ENCODE results near the gene P4HTM. TPM values are rescaled to one million over a fixed set of nuclear protein-coding genes. Genes with fewer than 3 reads are reported as not detected.

P4HTM gene
- total and polyA plus RNA-seq, 2 donors (not counting 1 experiment from before 2014, with no cell fraction given): 48.5 to 70.6 TPM

GRCh38 chr3:48949376-48949717 lies 40.7 kb upstream of the P4HTM start:
- H3K4me1 Mint-ChIP-seq: peaks cover 28% of the 10 kb centered on the region
- Histone ChIP-seq H3K9me3 (ENCODE audit: control extremely low read depth in 1 of 3, control insufficient read depth in 2 of 3, insufficient read depth in 1 of 3, low read length in 2 of 3) (no peaks in the 10 kb centered on the region), H2AFZ (ENCODE audit: insufficient read depth, low read depth, low read length, poor library complexity, severe bottlenecking) (no peak overlapping the region), H3K9ac (ENCODE audit: low read length) (no peak overlapping the region), H3K4me1 (ENCODE audit: control insufficient read depth in 2 of 2, insufficient read depth in 2 of 2, low read length in 2 of 2) (peaks cover 0 to 7% of the 10 kb centered on the region in 2 donors), H3K4me3 (ENCODE audit: control extremely low read depth in 1 of 5, extremely low read depth in 1 of 5, insufficient read depth in 1 of 5, low read depth in 2 of 5, low read length in 4 of 5) (no peak overlapping the region), H3K79me2 (ENCODE audit: control insufficient read depth, insufficient read depth, low read length) (peaks cover 25% of the 10 kb centered on the region), H3K27me3 (replicated peaks in 1 of 4; ENCODE audit: control extremely low read depth in 1 of 4, control insufficient read depth in 3 of 4, insufficient read depth in 4 of 4, low read length in 3 of 4) (no peaks in the 10 kb centered on the region), H3K36me3 (replicated peaks in 1 of 2; ENCODE audit: control extremely low read depth in 1 of 2, control insufficient read depth in 1 of 2, extremely low read depth in 1 of 2, insufficient read depth in 2 of 2, low read length in 1 of 2) (peaks cover 0 to 17% of the 10 kb centered on the region in 2 experiments), H3K27ac (ENCODE audit: low read length in 2 of 2) (no peak overlapping the region), H3K4me2 (replicated peaks; ENCODE audit: low read depth, low read length, poor library complexity, severe bottlenecking) (no peak overlapping the region), H4K20me1 (ENCODE audit: control insufficient read depth, insufficient read depth, low read length, poor library complexity, severe bottlenecking) (peaks cover 12% of the 10 kb centered on the region)
- no peak overlapping the region for H3K27ac Mint-ChIP-seq
- no peak for DNase-seq
- TF ChIP-seq EZH2 (IDR thresholded peaks at IDR 0.05; ENCODE audit: borderline replicate concordance, insufficient read depth, low read depth, low read length, poor library complexity, severe bottlenecking) (no peak), CTCF (IDR thresholded peaks at IDR 0.05) (no peak)
- CTCF ChIA-PET: no interaction called here
- H3K27me3 Mint-ChIP-seq: no peaks in the 10 kb centered on the region
- H3K9me3 Mint-ChIP-seq (ENCODE audit: insufficient read depth): no peaks in the 10 kb centered on the region
- POLR2A ChIA-PET: no interaction called here
- intact Hi-C loops (cut with micrococcal nuclease): no loop called here
- WGBS (ENCODE audit: insufficient coverage): 100% methylated on average over 1 of the region's 2 CpGs
- H3K4me3 Mint-ChIP-seq: no peak overlapping the region
- no peak for ATAC-seq (ENCODE audit: low read depth)

GRCh38 chr3:48950051-48950450 lies 40.0 kb upstream of the P4HTM start:
- Histone ChIP-seq H3K4me2 (replicated peaks; ENCODE audit: low read depth, low read length, poor library complexity, severe bottlenecking) (no peak overlapping the region), H3K9me3 (ENCODE audit: control extremely low read depth in 1 of 3, control insufficient read depth in 2 of 3, insufficient read depth in 1 of 3, low read length in 2 of 3) (no peaks in the 10 kb centered on the region), H3K4me1 (ENCODE audit: control insufficient read depth in 2 of 2, insufficient read depth in 2 of 2, low read length in 2 of 2) (peaks cover 0 to 2% of the 10 kb centered on the region in 2 donors), H4K20me1 (ENCODE audit: control insufficient read depth, insufficient read depth, low read length, poor library complexity, severe bottlenecking) (peaks cover 9% of the 10 kb centered on the region), H3K79me2 (ENCODE audit: control insufficient read depth, insufficient read depth, low read length) (peaks cover 20% of the 10 kb centered on the region), H3K27me3 (replicated peaks in 1 of 4; ENCODE audit: control extremely low read depth in 1 of 4, control insufficient read depth in 3 of 4, insufficient read depth in 4 of 4, low read length in 3 of 4) (no peaks in the 10 kb centered on the region), H3K9ac (ENCODE audit: low read length) (no peak overlapping the region), H3K36me3 (replicated peaks in 1 of 2; ENCODE audit: control extremely low read depth in 1 of 2, control insufficient read depth in 1 of 2, extremely low read depth in 1 of 2, insufficient read depth in 2 of 2, low read length in 1 of 2) (peaks cover 0 to 16% of the 10 kb centered on the region in 2 experiments), H2AFZ (ENCODE audit: insufficient read depth, low read depth, low read length, poor library complexity, severe bottlenecking) (no peak overlapping the region), H3K4me3 (ENCODE audit: control extremely low read depth in 1 of 5, extremely low read depth in 1 of 5, insufficient read depth in 1 of 5, low read depth in 2 of 5, low read length in 4 of 5) (no peak overlapping the region), H3K27ac (ENCODE audit: low read length in 2 of 2) (no peak overlapping the region)
- Mint-ChIP-seq H3K27me3 (no peaks in the 10 kb centered on the region), H3K9me3 (ENCODE audit: insufficient read depth) (no peaks in the 10 kb centered on the region), H3K4me1 (peaks cover 22% of the 10 kb centered on the region), H3K4me3 (no peak overlapping the region), H3K27ac (no peak overlapping the region)
- no CpG with 5 or more reads among the region's 1 CpG for WGBS (ENCODE audit: insufficient coverage)
- ChIA-PET POLR2A (no interaction called here), CTCF (interaction anchor here (0.7 to 1.3 kb wide), 2 partner anchors 24 to 214 kb away, joined by 3 read pairs; no protein-coding TSS in a partner anchor)
- intact Hi-C loops (cut with micrococcal nuclease): no loop called here
- DNase-seq (no peak), ATAC-seq (ENCODE audit: low read depth) (no peak)
- TF ChIP-seq CTCF (IDR thresholded peaks at IDR 0.05) (no peak), EZH2 (IDR thresholded peaks at IDR 0.05; ENCODE audit: borderline replicate concordance, insufficient read depth, low read depth, low read length, poor library complexity, severe bottlenecking) (no peak)

Data from B cell (primary cell).